ENCODE measurements around the gene YBX3. TPM values are rescaled to one million over a fixed set of nuclear protein-coding genes. Genes with fewer than 3 reads are reported as not detected.

The YBX3 gene
- polyA plus RNA-seq, 1 of the 3 experiments (the other 2 are of a cell fraction) = 22.4 TPM

DNA sequence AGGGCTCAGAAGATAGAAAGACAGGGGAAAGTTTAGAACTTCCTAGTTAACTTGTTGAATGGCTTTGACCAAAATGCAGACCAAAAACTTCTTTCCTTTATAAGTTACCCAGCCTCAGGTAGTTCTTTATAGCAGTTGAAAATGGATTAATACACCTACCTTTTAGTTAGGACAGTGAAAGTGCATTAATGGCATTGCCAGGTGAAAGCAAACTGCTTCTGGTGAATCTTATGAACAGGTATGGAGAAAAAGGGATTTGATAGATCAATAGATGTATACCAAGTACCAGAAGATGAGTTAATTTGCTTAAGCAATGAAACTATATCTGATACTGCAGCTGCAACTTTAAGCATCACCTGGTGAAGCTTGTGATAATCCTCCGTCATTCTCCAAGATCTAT is 35.1 kb downstream of the YBX3 start:
- ChIA-PET CTCF (interaction anchor here (1.6 kb wide), 1 partner anchor 62 kb away, joined by 4 read pairs; no protein-coding TSS in a partner anchor), POLR2A (no interaction called here)
- Histone ChIP-seq H3K4me3 (ENCODE audit: low read depth in 2 of 2, low read length in 1 of 2) (no peak overlapping the region), H3K4me1 (ENCODE audit: control insufficient read depth in 1 of 2, insufficient read depth in 2 of 2, low read depth in 1 of 2, low read length in 1 of 2) (no peaks in the 10 kb centered on the region), H3K36me3 (replicated peaks in 1 of 2; ENCODE audit: control insufficient read depth in 1 of 2, insufficient read depth in 2 of 2, low read length in 1 of 2) (no peaks in the 10 kb centered on the region), H2AFZ (ENCODE audit: low read depth) (no peak overlapping the region), H3K27me3 (ENCODE audit: insufficient read depth) (peaks cover 11% of the 10 kb centered on the region; the same call in 1 of the 2 replicates), H4K20me1 (ENCODE audit: insufficient read depth) (no peaks in the 10 kb centered on the region), H3K9me3 (no peaks in the 10 kb centered on the region), H3K79me2 (ENCODE audit: insufficient read depth) (no peaks in the 10 kb centered on the region), H3K27ac (ENCODE audit: low read depth in 2 of 2, low read length in 1 of 2) (no peak overlapping the region), H3K9ac (no peak overlapping the region), H3K9me2 (no peaks in the 10 kb centered on the region), H3F3A (replicated peaks; ENCODE audit: insufficient read depth) (no peaks in the 10 kb centered on the region), H3K4me2 (no peak overlapping the region)
- no peak for TF ChIP-seq GABPA (IDR thresholded peaks at IDR 0.05; ENCODE audit: low read depth)
- no peak for TF ChIP-seq EP300 (IDR thresholded peaks at IDR 0.05; ENCODE audit: borderline replicate concordance in 1 of 2, low read depth in 1 of 2, low read length in 1 of 2)
- TF ChIP-seq SMC3 (IDR thresholded peaks at IDR 0.05; ENCODE audit: low read depth, low read length) = no peak
- TF ChIP-seq IRF3 (IDR thresholded peaks at IDR 0.05; ENCODE audit: low read depth, low read length) = no peak
- TF ChIP-seq NFIC (IDR thresholded peaks at IDR 0.05; ENCODE audit: borderline replicate concordance) = no peak
- no peak for TF ChIP-seq NRF1 (IDR thresholded peaks at IDR 0.05; ENCODE audit: low read depth, low read length)
- TF ChIP-seq MEF2A (IDR thresholded peaks at IDR 0.05; ENCODE audit: borderline replicate concordance, low read depth) = no peak
- no peak for TF ChIP-seq SIN3A (IDR thresholded peaks at IDR 0.05; ENCODE audit: borderline replicate concordance, low read depth, low read length)
- no peak for TF ChIP-seq ELF1 (IDR thresholded peaks at IDR 0.05)
- 27% methylated on average over 1 of the region's 1 CpG for WGBS (ENCODE audit: low lambda C conversion rate)
- DNase-seq = no peak

GRCh38 chr12:10673659-10674384 is 49.3 kb downstream of the YBX3 start, which contains the start of gene STYK1:
Gene STYK1, minus strand, starts transcription at chr12:10674052. Its CDS starts 39,434 bp downstream, at chr12:10634618.
- Histone ChIP-seq H3K4me3 (ENCODE audit: low read depth in 2 of 2, low read length in 1 of 2) (peak within 1 kb of the TSS; percentile 36 to 67), H4K20me1 (ENCODE audit: insufficient read depth) (no peaks in the 10 kb centered on the region), H3K27ac (ENCODE audit: low read depth in 2 of 2, low read length in 1 of 2) (no peak within 1 kb of the TSS), H3K9ac (no peak within 1 kb of the TSS), H3K4me2 (peak within 1 kb of the TSS; percentile 86), H3K36me3 (replicated peaks in 1 of 2; ENCODE audit: control insufficient read depth in 1 of 2, insufficient read depth in 2 of 2, low read length in 1 of 2) (no peaks in the 10 kb centered on the region), H3K9me2 (no peaks in the 10 kb centered on the region), H3F3A (replicated peaks; ENCODE audit: insufficient read depth) (no peaks in the 10 kb centered on the region), H3K9me3 (no peaks in the 10 kb centered on the region), H3K79me2 (ENCODE audit: insufficient read depth) (no peaks in the 10 kb centered on the region), H2AFZ (ENCODE audit: low read depth) (peak within 1 kb of the TSS; percentile 67; the same call in 1 of the 2 replicates), H3K4me1 (ENCODE audit: control insufficient read depth in 1 of 2, insufficient read depth in 2 of 2, low read depth in 1 of 2, low read length in 1 of 2) (no peaks in the 10 kb centered on the region), H3K27me3 (ENCODE audit: insufficient read depth) (peaks cover 32% of the 10 kb centered on the region; the same call in 1 of the 2 replicates)
- POLR2A ChIA-PET = no interaction called here
- DNase-seq = peak; percentile 50
- TF ChIP-seq SMC3 (IDR thresholded peaks at IDR 0.05; ENCODE audit: low read depth, low read length) (peak; percentile 46), USF1 (IDR thresholded peaks at IDR 0.05; ENCODE audit: borderline replicate concordance, low read depth) (no peak), RAD21 (IDR thresholded peaks at IDR 0.05; ENCODE audit: low read length) (peak; percentile 52)
- TF ChIP-seq, protein P1, sequence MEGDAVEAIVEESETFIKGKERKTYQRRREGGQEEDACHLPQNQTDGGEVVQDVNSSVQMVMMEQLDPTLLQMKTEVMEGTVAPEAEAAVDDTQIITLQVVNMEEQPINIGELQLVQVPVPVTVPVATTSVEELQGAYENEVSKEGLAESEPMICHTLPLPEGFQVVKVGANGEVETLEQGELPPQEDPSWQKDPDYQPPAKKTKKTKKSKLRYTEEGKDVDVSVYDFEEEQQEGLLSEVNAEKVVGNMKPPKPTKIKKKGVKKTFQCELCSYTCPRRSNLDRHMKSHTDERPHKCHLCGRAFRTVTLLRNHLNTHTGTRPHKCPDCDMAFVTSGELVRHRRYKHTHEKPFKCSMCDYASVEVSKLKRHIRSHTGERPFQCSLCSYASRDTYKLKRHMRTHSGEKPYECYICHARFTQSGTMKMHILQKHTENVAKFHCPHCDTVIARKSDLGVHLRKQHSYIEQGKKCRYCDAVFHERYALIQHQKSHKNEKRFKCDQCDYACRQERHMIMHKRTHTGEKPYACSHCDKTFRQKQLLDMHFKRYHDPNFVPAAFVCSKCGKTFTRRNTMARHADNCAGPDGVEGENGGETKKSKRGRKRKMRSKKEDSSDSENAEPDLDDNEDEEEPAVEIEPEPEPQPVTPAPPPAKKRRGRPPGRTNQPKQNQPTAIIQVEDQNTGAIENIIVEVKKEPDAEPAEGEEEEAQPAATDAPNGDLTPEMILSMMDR (IDR thresholded peaks at IDR 0.05) = peak; percentile 94
- CTCF ChIA-PET = no interaction called here
- WGBS (ENCODE audit: low lambda C conversion rate) = 5% methylated on average over 31 of the region's 35 CpGs
